NCI-H524 treated with DMSO at 0.1 percent for 48 hours (cell line): ENCODE results near the gene CD82.

Experiments
- DNase-seq: peaks from one replicate; lab custom pipeline; 2025; lab: John Stamatoyannopoulos, UW

CD82 gene

DNA sequence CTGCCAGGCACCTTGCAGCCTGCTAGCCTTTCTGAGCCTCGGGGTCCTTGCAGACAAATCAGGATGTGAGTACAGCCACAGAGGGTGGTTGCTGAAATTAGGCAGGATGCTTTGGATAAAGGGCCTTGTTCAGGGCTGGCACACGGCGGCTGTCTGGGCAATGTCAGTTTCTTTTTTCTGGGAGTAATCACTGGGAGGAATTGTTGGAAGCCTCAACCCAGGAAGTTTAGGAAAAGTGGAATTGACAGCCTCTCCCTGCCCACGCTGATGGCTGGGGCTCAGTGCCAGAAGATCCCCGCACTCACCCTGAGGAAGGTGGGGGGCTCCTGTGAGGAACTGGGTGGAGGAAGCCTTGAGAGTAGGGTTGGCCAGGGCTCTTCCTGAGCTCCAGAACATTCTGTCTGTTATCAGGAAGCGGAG, 37.4 kb downstream of the CD82 start:
- DNase-seq: no peak

DNA sequence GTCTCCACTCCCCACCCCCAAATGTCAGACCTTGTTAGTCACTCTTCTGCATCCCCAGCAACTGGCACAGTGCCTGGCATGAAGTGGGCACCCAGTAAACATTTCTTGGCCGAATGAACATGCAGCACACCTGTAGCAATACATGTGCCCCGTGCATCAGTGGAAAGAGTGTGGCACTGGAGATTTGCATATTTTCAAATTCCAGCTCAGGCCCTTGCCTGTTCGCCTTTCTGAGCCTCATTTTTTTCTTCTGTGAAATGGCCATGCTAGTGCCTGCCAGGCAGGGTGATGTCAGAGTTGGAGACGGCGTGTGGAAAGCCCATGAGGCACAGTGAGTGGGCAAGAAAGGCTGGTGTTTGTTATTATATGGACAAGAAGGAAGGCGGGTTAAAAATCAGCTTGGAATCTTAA, 38.7 kb downstream of the CD82 start:
- DNase-seq: no peak

DNA sequence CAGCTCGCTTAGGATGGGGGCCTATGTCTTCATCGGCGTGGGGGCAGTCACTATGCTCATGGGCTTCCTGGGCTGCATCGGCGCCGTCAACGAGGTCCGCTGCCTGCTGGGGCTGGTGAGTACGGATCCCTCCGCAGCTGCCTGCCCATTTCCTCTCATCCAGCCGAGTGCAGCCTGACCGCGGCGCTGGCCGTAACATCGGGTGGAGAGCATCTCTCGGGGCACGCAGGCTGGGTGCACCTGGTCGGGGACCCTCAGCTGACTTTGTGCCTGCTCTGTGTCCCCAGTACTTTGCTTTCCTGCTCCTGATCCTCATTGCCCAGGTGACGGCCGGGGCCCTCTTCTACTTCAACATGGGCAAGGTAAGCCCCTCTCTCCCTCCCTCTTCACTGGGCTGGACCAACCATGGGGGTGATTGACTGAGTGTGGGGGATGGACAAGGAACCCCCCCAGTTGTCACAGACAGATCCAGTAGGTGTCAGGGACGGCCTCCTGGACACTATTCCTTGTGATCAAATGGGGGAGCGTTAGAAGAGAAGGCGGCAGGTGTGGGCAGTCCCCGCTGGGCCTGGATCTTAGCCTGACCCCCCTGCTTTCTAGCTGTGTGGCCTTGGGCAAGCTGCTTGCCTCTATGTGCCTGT, 39.7 kb downstream of the CD82 start:
- DNase-seq: no peak

DNA sequence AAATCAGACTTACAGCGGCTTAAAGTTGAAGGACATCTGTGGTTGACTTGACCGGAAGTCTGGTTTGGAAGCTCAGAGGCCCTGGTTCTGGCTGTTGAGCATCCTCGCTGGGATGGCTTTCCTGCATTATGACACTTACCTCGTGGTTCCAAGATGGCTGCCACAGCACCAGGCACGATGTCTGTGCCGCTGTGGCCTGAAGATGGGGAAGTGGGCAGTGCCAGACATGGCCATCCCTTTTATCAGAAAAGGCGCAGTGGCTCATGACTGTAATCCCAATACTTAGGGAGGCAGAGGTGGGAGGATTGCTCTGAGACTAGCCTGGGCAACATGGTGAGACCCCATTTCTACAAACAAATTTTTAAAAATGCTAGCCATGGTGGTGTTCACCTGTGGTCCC, 40.5 kb downstream of the CD82 start:
- DNase-seq: no peak

DNA sequence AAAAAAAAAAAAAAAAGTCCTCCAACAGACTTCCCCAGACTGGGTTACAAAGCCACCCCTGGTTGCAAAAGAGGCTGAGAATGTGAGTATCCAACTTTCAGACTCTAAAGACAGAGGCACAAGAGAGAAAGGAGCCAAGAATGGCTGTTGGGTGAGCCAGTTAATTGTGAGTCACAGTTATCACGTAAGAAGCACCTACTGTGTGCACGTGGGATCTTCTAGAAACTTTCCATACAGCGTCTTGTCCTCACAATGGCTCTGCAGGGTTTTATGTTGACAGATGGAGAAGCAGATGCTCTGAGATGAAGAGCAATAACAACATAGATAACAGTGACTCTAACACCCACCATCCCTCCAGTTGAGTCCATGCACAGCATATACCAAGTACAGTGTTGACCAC, 41.0 kb downstream of the CD82 start:
- DNase-seq: peak; percentile 68

DNA sequence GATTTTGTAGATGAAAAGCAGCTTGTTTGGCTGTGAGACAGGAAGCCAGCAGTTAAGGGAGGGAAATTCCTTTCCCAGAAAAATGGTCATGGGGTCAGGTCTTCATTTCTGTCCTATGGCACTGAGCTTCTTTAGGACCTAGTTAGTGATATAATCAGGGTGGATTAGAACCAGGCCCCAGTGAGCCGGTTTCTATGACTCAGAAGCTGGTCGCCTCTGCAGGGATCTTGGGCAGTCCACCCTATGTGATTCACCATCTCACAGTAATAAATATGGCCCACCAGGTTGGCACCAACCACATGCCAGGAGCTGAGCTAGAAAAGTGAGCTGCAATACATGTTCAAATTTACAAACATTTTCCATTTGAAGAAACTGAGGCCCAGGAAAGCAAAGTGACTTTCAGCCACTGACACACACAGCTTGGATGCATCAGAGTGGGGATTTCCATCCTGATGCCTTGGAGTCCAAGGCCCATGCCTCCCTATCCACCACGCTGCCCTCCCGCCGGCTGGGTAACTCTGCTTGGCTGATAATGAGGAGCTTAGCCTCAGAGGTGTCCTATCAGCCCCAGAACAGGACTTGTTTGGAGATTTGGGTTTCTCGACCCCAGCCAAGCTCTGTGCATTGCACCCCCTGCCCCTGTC, 42.0 kb downstream of the CD82 start:
- DNase-seq: no peak

DNA sequence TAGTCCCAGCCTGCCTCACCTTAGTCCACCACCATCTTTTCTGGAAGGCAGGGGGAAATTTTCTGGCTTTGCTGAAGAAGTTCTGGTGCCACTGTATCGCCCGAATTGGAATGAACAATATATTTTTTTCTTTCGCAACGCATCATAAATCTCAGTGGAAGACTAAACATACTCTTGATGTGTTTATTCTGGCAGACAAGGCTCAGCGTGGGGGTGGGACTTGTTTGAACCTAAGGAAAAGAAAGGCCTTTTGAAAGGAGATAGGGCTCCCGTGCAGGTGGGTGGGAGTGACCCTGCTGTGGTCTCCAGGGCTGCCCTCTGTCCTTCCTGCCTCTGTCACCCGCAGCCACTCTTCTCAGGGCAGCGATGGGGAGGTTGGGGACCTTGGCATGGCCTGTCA, 42.5 kb downstream of the CD82 start:
- no peak for DNase-seq

DNA sequence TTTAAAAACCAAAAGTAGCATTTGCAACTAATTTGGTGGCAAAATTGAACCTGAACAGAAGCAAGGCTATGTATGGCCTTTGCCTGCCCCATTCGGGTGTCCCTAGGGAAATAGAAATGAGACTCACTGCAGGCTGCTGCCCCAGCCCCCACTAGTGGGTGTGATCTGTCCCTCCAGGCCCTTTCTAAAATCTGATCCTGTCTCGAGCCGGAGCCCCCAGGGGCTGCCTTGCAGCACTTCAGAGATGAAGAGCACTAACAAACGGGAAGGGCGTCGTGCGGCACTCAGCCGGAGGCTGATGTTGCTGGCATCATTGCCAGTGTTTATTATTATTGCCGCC, 43.2 kb downstream of the CD82 start:
- no peak for DNase-seq

DNA sequence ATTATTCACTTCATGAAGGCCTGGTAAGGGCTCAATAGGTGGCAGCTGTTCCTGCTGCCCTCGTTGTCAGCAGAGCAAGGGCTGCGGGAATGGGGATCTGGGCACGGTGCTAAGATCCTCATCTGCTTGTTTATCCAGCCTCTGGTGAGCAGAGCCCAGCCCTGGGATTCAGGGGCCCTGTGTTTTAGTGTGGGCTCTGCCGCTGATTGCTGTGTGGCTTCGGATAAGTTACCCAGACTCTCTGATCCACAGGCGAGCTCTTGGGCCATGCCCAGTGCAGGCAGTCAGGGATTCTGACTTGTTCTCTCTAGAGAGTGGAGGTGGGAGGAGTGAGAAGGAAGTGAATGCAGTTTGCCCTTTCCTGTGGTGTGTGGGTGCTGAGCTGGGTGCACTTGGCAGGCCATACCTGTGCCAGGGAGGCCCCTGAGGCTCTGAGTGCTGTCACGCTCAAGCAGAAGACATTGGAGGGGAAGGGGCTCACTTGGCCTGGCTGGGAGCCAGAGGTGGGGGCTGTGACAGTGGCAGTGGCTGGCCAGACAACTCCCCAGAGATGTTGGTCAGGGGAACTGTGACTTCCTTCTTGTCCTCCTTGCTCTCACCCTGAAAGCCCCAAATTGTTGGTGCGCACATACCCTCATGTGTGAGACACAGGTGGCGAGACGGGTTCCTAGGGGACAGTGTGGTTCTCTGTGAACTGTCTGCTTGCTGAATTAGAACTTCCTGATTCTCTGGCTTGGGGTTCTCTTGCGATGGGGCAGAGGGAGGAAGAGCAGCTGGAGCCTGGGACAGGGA, 43.7 kb downstream of the CD82 start:
- DNase-seq: no peak

DNA sequence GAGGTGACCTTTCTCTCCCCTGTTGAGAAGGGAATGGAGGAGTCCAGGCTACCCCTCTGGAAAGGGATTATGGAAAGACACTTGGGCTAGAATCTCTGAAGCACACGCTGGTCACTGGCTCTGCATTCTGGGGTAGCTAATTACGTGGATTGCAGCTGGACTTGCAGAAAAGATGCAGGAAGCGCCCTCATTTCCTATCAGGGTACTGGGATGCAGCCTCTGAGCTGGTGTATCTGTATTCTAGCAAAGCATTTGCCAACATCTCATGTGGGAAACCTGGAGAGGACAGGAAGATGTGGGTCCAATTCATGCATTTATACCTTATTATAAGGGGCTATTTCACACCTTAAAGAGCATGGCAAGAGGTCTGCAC, 44.3 kb downstream of the CD82 start:
- DNase-seq: no peak

DNA sequence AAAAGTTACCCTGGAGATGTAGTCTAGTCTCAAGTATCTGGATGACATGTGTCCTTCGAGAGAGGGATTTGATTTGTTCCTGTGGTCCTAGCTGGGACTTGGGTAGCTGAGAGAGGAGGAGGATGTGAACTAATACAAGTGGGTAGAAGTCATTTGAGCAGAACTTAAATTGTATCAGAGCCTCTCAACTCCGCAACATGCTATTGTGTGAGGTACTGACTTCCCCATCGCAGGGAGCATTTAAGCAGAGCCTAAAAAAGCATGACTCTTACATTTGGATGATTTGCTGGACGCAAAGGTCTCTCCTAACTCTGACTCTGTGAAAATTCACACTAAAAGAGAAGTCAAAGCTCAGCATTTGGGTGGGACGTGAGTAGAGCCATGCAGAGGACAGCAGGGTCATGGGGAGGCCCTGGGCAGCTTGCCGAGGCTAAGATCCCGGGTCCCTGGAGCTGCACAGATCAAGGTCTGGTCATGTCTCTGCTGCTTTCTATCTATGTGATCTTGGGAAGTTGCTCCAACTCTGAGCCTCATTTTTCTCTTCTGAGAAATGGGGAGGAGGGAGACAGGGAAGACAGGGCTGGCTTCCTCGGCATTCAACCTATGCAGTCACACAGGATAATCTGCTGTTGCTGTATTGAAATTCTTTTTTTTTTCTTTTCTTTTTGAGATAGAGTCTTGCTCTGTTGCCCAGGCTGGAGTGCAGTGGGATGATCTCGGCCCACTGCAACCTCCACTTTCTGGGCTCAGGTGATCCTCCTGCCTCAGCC, 44.9 kb downstream of the CD82 start:
- no peak for DNase-seq

DNA sequence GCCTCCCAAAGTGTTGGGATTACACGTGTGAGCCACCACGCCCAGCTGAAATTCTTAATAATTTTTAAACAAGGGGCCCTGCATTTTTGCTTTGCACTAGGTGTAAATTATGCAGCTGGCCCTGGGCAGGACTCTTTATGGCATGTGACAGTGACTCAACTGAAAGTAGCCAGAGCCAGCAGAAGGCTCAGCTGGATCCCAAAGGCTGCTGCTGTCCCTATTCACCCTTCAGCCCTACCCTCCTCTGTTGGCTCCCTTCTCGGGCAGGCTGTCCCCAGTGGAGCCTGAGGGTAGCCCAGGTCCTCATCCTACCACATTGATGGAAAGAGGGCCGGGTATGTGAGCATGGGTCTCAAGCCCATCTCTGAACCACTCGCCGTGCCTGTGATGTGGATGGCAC, 45.6 kb downstream of the CD82 start:
- no peak for DNase-seq

DNA sequence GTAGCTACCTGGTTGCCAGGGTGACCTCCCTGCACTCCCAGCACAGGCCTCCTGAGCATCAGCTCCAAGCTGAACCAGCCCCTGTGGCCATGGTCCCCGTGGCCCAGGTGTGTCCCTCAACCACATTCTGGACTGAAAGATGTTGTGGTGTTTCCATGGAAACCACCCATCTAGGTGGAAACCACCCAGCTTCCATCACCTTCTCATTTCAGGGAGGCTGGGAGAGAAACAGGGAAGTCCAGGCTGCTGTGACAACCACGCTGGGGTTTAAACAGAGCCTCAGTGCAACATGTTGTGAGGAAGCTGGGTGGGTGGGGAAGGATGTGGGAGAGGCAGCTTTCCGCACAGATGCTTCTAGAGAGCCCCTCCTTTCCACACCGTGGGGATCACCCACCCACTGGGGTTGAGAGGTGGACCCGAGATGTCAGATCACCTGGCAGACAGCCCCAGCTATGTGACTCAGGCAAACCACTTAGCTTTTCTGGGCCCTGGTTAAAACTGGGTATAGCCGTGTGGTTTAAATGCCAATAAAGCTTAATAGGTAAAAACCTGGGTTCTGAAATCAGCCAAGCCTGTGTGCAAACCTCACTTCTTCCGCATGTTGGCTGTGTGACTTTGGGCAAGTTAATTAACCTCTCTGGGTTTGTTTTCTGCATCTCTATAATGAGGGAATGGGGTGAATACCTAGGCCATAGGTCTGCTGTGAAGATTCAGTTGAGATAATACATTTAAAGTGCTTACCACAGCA, 46.4 kb downstream of the CD82 start:
- no peak for DNase-seq

DNA sequence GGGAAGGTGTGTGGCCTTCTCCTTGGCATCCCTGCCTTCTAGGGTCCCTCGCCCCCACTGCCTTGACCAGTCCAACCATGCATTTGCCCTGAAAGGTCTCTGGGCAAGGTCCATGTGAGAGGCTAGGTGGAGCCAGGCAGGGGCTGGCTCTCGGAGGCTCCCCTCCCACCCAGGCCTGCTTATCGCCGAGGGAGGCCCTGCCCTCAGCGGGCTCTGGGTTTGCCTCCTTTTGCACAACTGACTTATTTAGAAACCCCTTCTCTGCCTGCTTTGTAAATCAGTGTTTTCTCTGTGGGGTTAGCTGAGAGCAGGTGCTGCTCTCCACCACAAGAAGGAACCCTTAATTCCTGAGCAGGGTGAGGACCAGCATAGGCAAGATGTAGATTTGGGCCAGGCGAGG, 47.7 kb downstream of the CD82 start:
- no peak for DNase-seq

DNA sequence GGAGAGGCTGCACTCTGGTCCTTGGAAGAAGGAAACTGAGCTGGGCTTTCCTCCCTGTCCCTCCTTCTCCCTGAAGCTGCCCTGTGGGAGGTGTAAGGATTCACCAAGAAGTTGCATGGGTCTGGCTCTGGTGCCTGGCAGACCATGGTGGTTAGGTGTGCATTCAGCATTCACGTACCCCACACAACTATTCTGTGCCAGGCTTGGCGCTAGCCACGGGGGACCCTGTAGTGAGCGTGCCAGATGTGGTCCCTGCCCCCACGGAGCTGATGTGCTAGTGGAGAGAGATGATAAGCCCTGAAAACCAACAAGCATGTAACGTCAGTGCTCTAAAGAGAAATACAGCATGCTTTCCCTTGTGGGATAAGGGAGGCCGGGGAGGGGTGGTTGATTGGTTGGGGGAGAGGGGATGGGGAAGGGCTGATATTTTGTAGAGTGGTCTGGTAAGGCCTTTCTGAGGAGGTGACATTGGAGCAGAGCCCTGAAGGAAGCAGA, 48.9 kb downstream of the CD82 start:
- no peak for DNase-seq

DNA sequence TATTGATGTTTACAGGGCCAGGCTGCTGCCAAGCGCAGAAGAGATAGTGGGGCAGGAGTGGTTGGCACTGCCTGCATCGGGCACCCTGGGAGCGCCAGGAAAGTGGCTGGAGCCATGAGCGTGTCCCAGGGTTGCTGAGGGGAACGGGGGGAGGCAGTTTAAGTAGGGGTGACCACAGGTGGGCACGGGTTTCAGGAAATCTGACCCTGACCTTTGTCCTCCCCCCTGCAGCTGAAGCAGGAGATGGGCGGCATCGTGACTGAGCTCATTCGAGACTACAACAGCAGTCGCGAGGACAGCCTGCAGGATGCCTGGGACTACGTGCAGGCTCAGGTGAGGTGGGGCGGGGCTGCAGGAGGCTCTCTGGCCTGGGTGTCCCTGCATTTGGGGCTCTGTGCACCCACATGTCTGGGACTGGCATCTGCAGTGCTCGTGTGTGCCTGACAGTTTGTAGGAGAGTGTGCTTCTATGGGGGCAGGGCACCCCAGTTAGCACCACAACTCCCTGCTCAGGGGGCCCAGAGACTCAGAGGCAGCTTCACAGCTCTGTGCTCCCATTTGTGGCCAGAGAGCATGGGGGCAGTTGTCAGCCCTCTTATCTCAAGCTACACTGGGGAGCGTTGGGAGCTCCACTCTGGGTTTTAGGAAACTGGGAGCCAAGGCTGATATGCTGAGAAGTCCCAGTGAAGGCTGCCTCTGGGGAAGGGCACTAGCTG, 49.7 kb downstream of the CD82 start:
- DNase-seq: no peak

DNA sequence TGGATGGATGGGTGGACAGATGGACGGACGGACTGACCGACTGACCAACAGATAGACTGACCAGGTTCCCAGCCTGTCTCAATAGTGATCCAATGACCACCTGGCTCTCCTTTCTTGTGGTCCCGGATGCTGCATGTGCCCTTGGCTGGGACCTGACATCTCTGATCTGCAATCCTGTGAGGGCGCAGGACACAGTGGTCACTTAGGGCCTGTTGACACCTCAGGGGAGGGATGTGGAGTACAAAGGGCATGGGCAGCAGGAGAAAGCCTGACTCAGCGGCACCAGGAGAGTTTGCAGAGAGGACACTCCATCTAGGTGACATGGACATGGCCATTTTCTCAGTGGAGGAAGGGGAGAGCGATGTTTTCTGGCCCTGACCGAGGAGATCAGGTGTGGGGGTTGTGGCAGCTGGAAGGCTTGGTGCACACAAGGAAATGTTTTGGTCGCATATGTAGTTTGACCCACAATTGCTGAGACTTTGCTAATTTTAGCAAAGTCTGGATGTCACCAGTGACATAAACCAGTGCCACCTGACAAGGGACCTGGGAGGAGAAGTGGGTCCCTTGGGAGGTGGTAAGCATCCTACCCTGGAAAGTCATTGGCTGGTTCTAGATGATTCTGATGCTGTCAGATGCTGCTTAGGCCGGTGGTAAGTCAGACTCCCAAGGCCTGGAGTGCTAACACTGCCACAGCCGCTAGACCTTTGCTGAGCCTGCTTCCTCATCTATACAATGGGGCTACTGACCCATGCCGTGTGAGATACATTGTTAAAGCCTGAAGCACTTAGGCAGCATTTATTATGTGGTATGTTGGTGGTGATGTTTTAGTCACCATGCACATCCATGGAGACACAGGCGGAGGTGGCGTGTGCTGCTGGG, 50.7 kb downstream of the CD82 start:
- DNase-seq: no peak

DNA sequence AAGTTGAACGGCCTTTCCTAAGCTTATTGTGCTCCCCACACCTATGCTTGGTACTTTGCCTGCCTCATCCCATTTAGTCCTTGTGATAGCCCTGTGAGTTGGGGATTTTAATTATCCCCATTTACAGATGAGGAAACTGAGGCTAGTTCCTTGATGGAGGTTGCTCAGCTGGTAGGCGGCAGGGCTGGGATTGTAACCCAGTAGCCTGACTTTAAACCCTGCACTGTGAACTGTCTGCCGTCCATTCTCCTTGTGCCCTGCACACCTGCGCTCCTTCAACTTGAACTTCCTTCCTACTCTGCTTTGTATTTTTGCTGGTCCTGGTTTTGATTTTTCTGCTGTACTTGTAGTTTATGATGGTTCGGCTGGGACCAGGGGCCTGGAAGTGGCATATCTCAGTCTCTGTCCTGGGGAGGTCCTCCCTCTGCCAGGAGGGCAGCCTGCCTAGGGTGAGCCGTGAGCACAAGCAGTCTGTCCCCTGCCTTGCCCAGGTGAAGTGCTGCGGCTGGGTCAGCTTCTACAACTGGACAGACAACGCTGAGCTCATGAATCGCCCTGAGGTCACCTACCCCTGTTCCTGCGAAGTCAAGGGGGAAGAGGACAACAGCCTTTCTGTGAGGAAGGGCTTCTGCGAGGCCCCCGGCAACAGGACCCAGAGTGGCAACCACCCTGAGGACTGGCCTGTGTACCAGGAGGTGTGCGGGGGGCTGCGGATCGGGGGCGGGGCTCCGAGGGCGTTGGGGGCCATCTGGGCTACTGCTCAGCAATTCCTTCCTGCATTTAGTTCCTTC, 52.4 kb downstream of the CD82 start:
- DNase-seq: no peak
